Daoy (cell line): Measurements from ENCODE around the gene SLC34A3. TPM values are rescaled to one million over a fixed set of nuclear protein-coding genes. Genes with fewer than 3 reads are reported as not detected.
"Not testable (repeated sequence)": the region's sequence is repeated elsewhere in the genome, so short reads cannot be mapped to it uniquely, and the experiment has no call there.

Experiments used
- DNase-seq: peaks from one replicate; pipeline ENCODE4 v3.0.0-alpha.2; 2015; ENCODE audit warnings: low read depth
- total RNA-seq: library from RNA; depleted of rRNA; stranded (reverse); fragments of >200 nt; shearing (Covaris generic); gene quantifications from 2 replicates; pipeline ENCODE4 v1.2.3, GENCODE V29; 2014

Gene SLC34A3
- total RNA-seq, 1 experiment from 2014 or later = not detected

GRCh38 chr9:137228968-137229896 lies 1.5 kb upstream of the SLC34A3 start:
- DNase-seq = no peak

- no peak for DNase-seq
Measured at GRCh38 chr9:137229903-137230704, 597 bp upstream of the SLC34A3 start.

- no peak for DNase-seq
Measured at GRCh38 chr9:137231372-137232039, 805 bp downstream of the SLC34A3 start.

- no peak for DNase-seq
Measured at GRCh38 chr9:137232101-137232500, 1.4 kb downstream of the SLC34A3 start.

- DNase-seq = no peak
Measured at GRCh38 chr9:137232510-137232909, 1.8 kb downstream of the SLC34A3 start.

- DNase-seq = no peak
Measured at GRCh38 chr9:137233143-137233980, 2.7 kb downstream of the SLC34A3 start.

- DNase-seq = no peak
Measured at GRCh38 chr9:137234055-137234697, 3.5 kb downstream of the SLC34A3 start.

- DNase-seq = no peak
Measured at GRCh38 chr9:137234758-137235423, 4.2 kb downstream of the SLC34A3 start.

GRCh38 chr9:137235424-137236237 lies 4.9 kb downstream of the SLC34A3 start:
- DNase-seq = no peak

- DNase-seq = peak; percentile 91
Measured at GRCh38 chr9:137236238-137236935, 5.7 kb downstream of the SLC34A3 start.

- no peak for DNase-seq
Measured at GRCh38 chr9:137236936-137237421, 6.3 kb downstream of the SLC34A3 start.

- no peak for DNase-seq
Measured at GRCh38 chr9:137237759-137238726, 7.3 kb downstream of the SLC34A3 start.

- DNase-seq = not testable (repeated sequence)
Measured at GRCh38 chr9:137239541-137240200, 9.0 kb downstream of the SLC34A3 start.

GRCh38 chr9:137240318-137240840 lies 9.7 kb downstream of the SLC34A3 start:
- DNase-seq = peak; percentile 86

- DNase-seq = peak; percentile 100
Measured at GRCh38 chr9:137240841-137241489, 10.3 kb downstream of the SLC34A3 start, which contains the start of gene TUBB4B. TUBB4B (plus strand) TSS chr9:137241287; CDS start chr9:137241361, 74 bp downstream.
